Stimulated activated CD8-positive, alpha-beta memory T cell treated with anti-CD3 and anti-CD28 coated beads, Interleukin-15, amount 100 ng/mL, for 24 hours (primary cell): Measurements from ENCODE around the gene PKD1.
"Not testable (repeated sequence)": the region's sequence is repeated elsewhere in the genome, so short reads cannot be mapped to it uniquely, and the experiment has no call there.

Source experiments
- DNase-seq: peaks from one replicate; pipeline ENCODE4 v3.0.0-alpha.2; 2020; ENCODE audit warnings: low read depth

PKD1 gene

GRCh38 chr16:2123706-2124376 is 11.9 kb downstream of the PKD1 start:
- DNase-seq = not testable (repeated sequence)

GRCh38 chr16:2122934-2123683 is 12.6 kb downstream of the PKD1 start:
- DNase-seq = not testable (repeated sequence)

- no peak for DNase-seq
Measured at GRCh38 chr16:2122429-2122828, 13.3 kb downstream of the PKD1 start.

GRCh38 chr16:2121853-2122252 is 13.8 kb downstream of the PKD1 start:
- DNase-seq = no peak

GRCh38 chr16:2121325-2121724 is 14.4 kb downstream of the PKD1 start:
- DNase-seq = not testable (repeated sequence)

GRCh38 chr16:2117960-2118722 is 17.6 kb downstream of the PKD1 start:
- not testable (repeated sequence) for DNase-seq

GRCh38 chr16:2117341-2117740 is 18.4 kb downstream of the PKD1 start:
- DNase-seq = not testable (repeated sequence)

- not testable (repeated sequence) for DNase-seq
Measured at GRCh38 chr16:2116428-2116827, 19.3 kb downstream of the PKD1 start.

- no peak for DNase-seq
Measured at GRCh38 chr16:2115591-2115973, 20.1 kb downstream of the PKD1 start.

- DNase-seq = not testable (repeated sequence)
Measured at GRCh38 chr16:2114885-2115590, 20.7 kb downstream of the PKD1 start.

GRCh38 chr16:2114225-2114624 is 21.5 kb downstream of the PKD1 start:
- not testable (repeated sequence) for DNase-seq

- not testable (repeated sequence) for DNase-seq
Measured at GRCh38 chr16:2112539-2113106, 23.1 kb downstream of the PKD1 start.

GRCh38 chr16:2111412-2112335 is 24.0 kb downstream of the PKD1 start:
- not testable (repeated sequence) for DNase-seq

- DNase-seq = not testable (repeated sequence)
Measured at GRCh38 chr16:2111009-2111353, 24.7 kb downstream of the PKD1 start.

GRCh38 chr16:2110332-2111008 is 25.2 kb downstream of the PKD1 start:
- not testable (repeated sequence) for DNase-seq

- DNase-seq = not testable (repeated sequence)
Measured at GRCh38 chr16:2109872-2110271, 25.8 kb downstream of the PKD1 start.

- not testable (repeated sequence) for DNase-seq
Measured at GRCh38 chr16:2109271-2109580, 26.5 kb downstream of the PKD1 start.

GRCh38 chr16:2108446-2109270 is 27.0 kb downstream of the PKD1 start:
- not testable (repeated sequence) for DNase-seq

GRCh38 chr16:2107791-2108125 is 27.9 kb downstream of the PKD1 start:
- DNase-seq = not testable (repeated sequence)
